Measurements from ENCODE around the gene SLC38A9. TPM values are rescaled to one million over a fixed set of nuclear protein-coding genes. Genes with fewer than 3 reads are reported as not detected.

The SLC38A9 gene
- total RNA-seq, 2 donors from 2014 or later = 14.8 to 20.8 TPM

- peak; percentile 50 for TF ChIP-seq POLR2AphosphoS5 (IDR thresholded peaks at IDR 0.05)
- no peak for TF ChIP-seq CTCF (IDR thresholded peaks at IDR 0.05)
- peaks cover 36% of the 10 kb centered on the region for H3K4me1 ChIP-seq (replicated peaks)
- H3K36me3 ChIP-seq = no peaks in the 10 kb centered on the region
- intact Hi-C loops (cut with DNase I) = no loop called here
- DNase-seq (ENCODE audit: low spot score) = peak; percentile 34
- no peaks in the 10 kb centered on the region for H3K27me3 ChIP-seq (replicated peaks; ENCODE audit: insufficient read depth)
- no peaks in the 10 kb centered on the region for H3K9me3 ChIP-seq
- H3K27ac ChIP-seq = peak overlapping the region; percentile 76 to 82
- WGBS = 19% methylated on average over 2 of the region's 2 CpGs
- H3K4me3 ChIP-seq = no peak overlapping the region
Measured at GRCh38 chr5:55636177-55636576, 75.9 kb downstream of the SLC38A9 start.

GRCh38 chr5:55634866-55635265 is 77.3 kb downstream of the SLC38A9 start:
- Histone ChIP-seq H3K27ac (peak overlapping the region; percentile 76 to 82), H3K4me1 (replicated peaks) (peaks cover 36% of the 10 kb centered on the region), H3K27me3 (replicated peaks; ENCODE audit: insufficient read depth) (no peaks in the 10 kb centered on the region), H3K9me3 (no peaks in the 10 kb centered on the region), H3K4me3 (no peak overlapping the region), H3K36me3 (no peaks in the 10 kb centered on the region)
- TF ChIP-seq POLR2AphosphoS5 (IDR thresholded peaks at IDR 0.05) = no peak
- TF ChIP-seq POLR2A (IDR thresholded peaks at IDR 0.05) = no peak
- no peak for TF ChIP-seq CTCF (IDR thresholded peaks at IDR 0.05)
- DNase-seq (ENCODE audit: low spot score) = no peak
- intact Hi-C loops (cut with DNase I) = no loop called here

- no peak for DNase-seq (ENCODE audit: low spot score)
- intact Hi-C loops (cut with DNase I) = no loop called here
- Histone ChIP-seq H3K27me3 (replicated peaks; ENCODE audit: insufficient read depth) (no peaks in the 10 kb centered on the region), H3K4me3 (no peak overlapping the region), H3K36me3 (no peaks in the 10 kb centered on the region), H3K9me3 (no peaks in the 10 kb centered on the region), H3K4me1 (replicated peaks) (peaks cover 36% of the 10 kb centered on the region), H3K27ac (peak overlapping the region; percentile 76 to 82)
- 51% methylated on average over 1 of the region's 1 CpG for WGBS
- no peak for TF ChIP-seq CTCF (IDR thresholded peaks at IDR 0.05)
- TF ChIP-seq POLR2AphosphoS5 (IDR thresholded peaks at IDR 0.05) = no peak
- TF ChIP-seq POLR2A (IDR thresholded peaks at IDR 0.05) = no peak
Measured at GRCh38 chr5:55634209-55634805, 77.8 kb downstream of the SLC38A9 start.

- intact Hi-C loops (cut with DNase I) = no loop called here
- 19% methylated on average over 4 of the region's 4 CpGs for WGBS
Measured at GRCh38 chr5:55633574-55634208, 78.4 kb downstream of the SLC38A9 start.

GRCh38 chr5:55629815-55630214 is 82.3 kb downstream of the SLC38A9 start:
- Histone ChIP-seq H3K4me1 (replicated peaks) (peaks cover 14% of the 10 kb centered on the region), H3K4me3 (no peak overlapping the region), H3K9me3 (no peaks in the 10 kb centered on the region), H3K27me3 (replicated peaks; ENCODE audit: insufficient read depth) (no peaks in the 10 kb centered on the region), H3K27ac (no peak overlapping the region), H3K36me3 (no peaks in the 10 kb centered on the region)
- DNase-seq (ENCODE audit: low spot score) = no peak
- intact Hi-C loops (cut with DNase I) = no loop called here
- TF ChIP-seq CTCF (IDR thresholded peaks at IDR 0.05) (no peak), POLR2AphosphoS5 (IDR thresholded peaks at IDR 0.05) (no peak), POLR2A (IDR thresholded peaks at IDR 0.05) (no peak)
- WGBS = 42% methylated on average over 5 of the region's 5 CpGs

More at GRCh38 chr5:55633574-55634208, 78.4 kb downstream of the SLC38A9 start:
- Histone ChIP-seq H3K36me3 (no peaks in the 10 kb centered on the region), H3K4me1 (replicated peaks) (peaks cover 36% of the 10 kb centered on the region), H3K9me3 (no peaks in the 10 kb centered on the region), H3K27ac (peak overlapping the region; percentile 76 to 82), H3K27me3 (replicated peaks; ENCODE audit: insufficient read depth) (no peaks in the 10 kb centered on the region), H3K4me3 (no peak overlapping the region)
- no peak for TF ChIP-seq POLR2AphosphoS5 (IDR thresholded peaks at IDR 0.05)
- no peak for DNase-seq (ENCODE audit: low spot score)

All from prostate gland (tissue), 2 donors.